ENCODE data around the gene MRPL16.

Gene MRPL16

DNA sequence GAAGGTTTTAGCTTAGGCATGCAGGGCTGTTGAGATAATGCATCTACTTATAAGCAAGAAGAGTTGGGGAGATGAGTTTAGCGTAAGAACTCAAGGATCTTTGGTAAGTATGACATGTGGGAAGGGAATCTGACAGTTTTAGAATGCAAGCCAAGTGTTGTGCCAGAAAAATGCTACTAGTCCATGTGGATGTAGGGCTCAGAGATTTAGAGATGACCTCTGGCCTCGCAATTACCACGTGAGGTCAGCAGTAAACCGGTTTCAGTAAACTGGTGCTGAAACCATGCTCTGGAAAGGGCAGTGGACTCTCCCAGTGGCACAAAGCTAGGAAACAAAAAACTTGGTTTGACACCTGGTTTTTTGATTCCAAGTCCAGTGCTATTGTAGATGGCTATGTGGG is 18.9 kb downstream of the MRPL16 start:
- TF ChIP-seq TEAD4 (IDR thresholded peaks at IDR 0.05), result no peak
- no peak for TF ChIP-seq TCF12 (IDR thresholded peaks at IDR 0.05; ENCODE audit: low read depth)
- TF ChIP-seq CREB1 (IDR thresholded peaks at IDR 0.05; ENCODE audit: low read depth), result no peak
- TF ChIP-seq CEBPB (IDR thresholded peaks at IDR 0.05), result no peak
- no peak for TF ChIP-seq FOXM1 (IDR thresholded peaks at IDR 0.05; ENCODE audit: borderline replicate concordance, low read depth)
- TF ChIP-seq, protein P1, sequence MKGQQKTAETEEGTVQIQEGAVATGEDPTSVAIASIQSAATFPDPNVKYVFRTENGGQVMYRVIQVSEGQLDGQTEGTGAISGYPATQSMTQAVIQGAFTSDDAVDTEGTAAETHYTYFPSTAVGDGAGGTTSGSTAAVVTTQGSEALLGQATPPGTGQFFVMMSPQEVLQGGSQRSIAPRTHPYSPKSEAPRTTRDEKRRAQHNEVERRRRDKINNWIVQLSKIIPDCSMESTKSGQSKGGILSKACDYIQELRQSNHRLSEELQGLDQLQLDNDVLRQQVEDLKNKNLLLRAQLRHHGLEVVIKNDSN (IDR thresholded peaks at IDR 0.05), result no peak

GRCh38 chr11:59787816-59788215 is 22.8 kb downstream of the MRPL16 start:
- no peak for TF ChIP-seq ZBTB7A (IDR thresholded peaks at IDR 0.05; ENCODE audit: low read depth)
- no peak for TF ChIP-seq NFIC (IDR thresholded peaks at IDR 0.05)
- TF ChIP-seq CREB1 (IDR thresholded peaks at IDR 0.05; ENCODE audit: low read depth), result no peak
- TF ChIP-seq YY1 (IDR thresholded peaks at IDR 0.05; ENCODE audit: low read depth), result no peak
- no peak for TF ChIP-seq EGR1 (IDR thresholded peaks at IDR 0.05)
- TF ChIP-seq TAF1 (IDR thresholded peaks at IDR 0.05; ENCODE audit: low read depth), result no peak
- TF ChIP-seq RAD21 (IDR thresholded peaks at IDR 0.05; ENCODE audit: low read depth), result no peak
- no peak for TF ChIP-seq REST (IDR thresholded peaks at IDR 0.05; ENCODE audit: low read depth)
- no peak for TF ChIP-seq CEBPB (IDR thresholded peaks at IDR 0.05)
- no peak for TF ChIP-seq EP300 (IDR thresholded peaks at IDR 0.05; ENCODE audit: borderline replicate concordance)

DNA sequence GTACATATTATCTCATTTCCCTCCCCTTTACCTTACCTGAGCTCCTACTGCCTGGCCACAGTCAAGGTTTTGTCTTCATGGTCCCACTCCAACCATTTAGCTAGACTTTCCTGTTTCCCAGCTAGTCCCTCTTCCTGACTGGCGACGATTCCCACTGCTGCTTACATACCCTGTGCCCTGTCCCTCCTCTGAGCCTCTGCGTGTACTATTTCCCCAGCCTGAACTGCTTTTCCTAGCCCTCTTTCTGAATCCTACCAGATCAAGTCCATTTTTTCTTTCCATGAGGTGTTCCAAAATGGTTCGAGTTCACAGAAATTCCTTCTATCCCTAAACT is 23.4 kb downstream of the MRPL16 start:
- TF ChIP-seq NFIC (IDR thresholded peaks at IDR 0.05), result no peak

GRCh38 chr11:59785818-59786217 is 24.8 kb downstream of the MRPL16 start:
- no peak for TF ChIP-seq YY1 (IDR thresholded peaks at IDR 0.05; ENCODE audit: low read depth)
- TF ChIP-seq NFIC (IDR thresholded peaks at IDR 0.05), result no peak
- TF ChIP-seq TCF12 (IDR thresholded peaks at IDR 0.05; ENCODE audit: low read depth), result no peak
- no peak for TF ChIP-seq TEAD4 (IDR thresholded peaks at IDR 0.05)
- TF ChIP-seq RAD21 (IDR thresholded peaks at IDR 0.05; ENCODE audit: low read depth), result no peak
- TF ChIP-seq EGR1 (IDR thresholded peaks at IDR 0.05), result no peak
- no peak for TF ChIP-seq REST (IDR thresholded peaks at IDR 0.05; ENCODE audit: low read depth)
- TF ChIP-seq FOXM1 (IDR thresholded peaks at IDR 0.05; ENCODE audit: borderline replicate concordance, low read depth), result no peak
- TF ChIP-seq EP300 (IDR thresholded peaks at IDR 0.05; ENCODE audit: borderline replicate concordance), result no peak
- no peak for TF ChIP-seq ZBTB7A (IDR thresholded peaks at IDR 0.05; ENCODE audit: low read depth)
- TF ChIP-seq, protein P2, sequence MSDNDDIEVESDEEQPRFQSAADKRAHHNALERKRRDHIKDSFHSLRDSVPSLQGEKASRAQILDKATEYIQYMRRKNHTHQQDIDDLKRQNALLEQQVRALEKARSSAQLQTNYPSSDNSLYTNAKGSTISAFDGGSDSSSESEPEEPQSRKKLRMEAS (IDR thresholded peaks at IDR 0.05), result no peak
- TF ChIP-seq, protein P1 (IDR thresholded peaks at IDR 0.05), result no peak
- no peak for TF ChIP-seq TAF1 (IDR thresholded peaks at IDR 0.05; ENCODE audit: low read depth)
- TF ChIP-seq CREB1 (IDR thresholded peaks at IDR 0.05; ENCODE audit: low read depth), result no peak
- TF ChIP-seq CEBPB (IDR thresholded peaks at IDR 0.05), result no peak

DNA sequence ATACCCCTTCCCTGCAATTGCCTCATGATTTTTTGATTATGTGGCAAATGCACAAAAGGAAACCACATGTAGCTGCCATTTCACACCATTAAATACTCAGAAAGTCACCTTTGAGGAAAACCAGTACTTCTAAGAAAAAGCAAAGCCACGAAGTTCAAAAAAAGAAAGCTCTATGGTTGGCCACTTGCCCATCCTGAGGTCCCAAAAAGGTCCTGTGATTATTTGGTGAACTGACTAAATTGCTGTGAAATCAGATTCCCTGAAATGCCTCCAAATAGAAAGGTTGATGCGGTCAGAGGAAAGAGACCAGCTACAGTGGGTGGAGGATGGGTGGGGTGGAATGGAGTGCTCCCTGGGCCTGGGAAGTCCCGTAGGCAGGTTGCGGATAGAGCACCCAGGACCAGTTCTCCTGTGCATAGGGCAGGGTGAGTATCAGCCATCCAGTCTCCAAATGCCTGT is 26.9 kb downstream of the MRPL16 start:
- TF ChIP-seq TEAD4 (IDR thresholded peaks at IDR 0.05) (no peak), YY1 (IDR thresholded peaks at IDR 0.05; ENCODE audit: low read depth) (no peak), NFIC (IDR thresholded peaks at IDR 0.05) (no peak), REST (IDR thresholded peaks at IDR 0.05; ENCODE audit: low read depth) (no peak), FOXM1 (IDR thresholded peaks at IDR 0.05; ENCODE audit: borderline replicate concordance, low read depth) (no peak)
- TF ChIP-seq, protein P2 (IDR thresholded peaks at IDR 0.05), result no peak

Measured in Ishikawa (cell line).